SK-N-SH (cell line): ENCODE data around the gene HSFX4. TPM values are rescaled to one million over a fixed set of nuclear protein-coding genes. Genes with fewer than 3 reads are reported as not detected.
"Not testable (repeated sequence)": the region's sequence is repeated elsewhere in the genome, so short reads cannot be mapped to it uniquely, and the experiment has no call there.

Experiments
- CTCF ChIA-PET: fragments of 300-600, 350-600 bp; formaldehyde crosslinking; extraction: SDS; loops from one replicate; lab custom pipeline; 2021; lab: Yijun Ruan, JAX
- POLR2A ChIA-PET: fragments of 350-600 bp; sonication (Branson Sonifier 250); formaldehyde crosslinking; extraction: SDS; loops from one replicate; lab custom pipeline; 2020; ENCODE audit warnings: antibody characterized with exemption, inconsistent platforms; lab: Yijun Ruan, JAX
- DNase-seq: peaks from one replicate; pipeline ENCODE4 v3.0.0; 2012
- H2AFZ ChIP-seq: fragments of 200-600 bp; sonication (generic); 2 replicates; pipeline ENCODE4 v1.8.1; 2016; ENCODE audit warnings: antibody characterized with exemption, mild to moderate bottlenecking, low read depth
- H3F3A ChIP-seq: fragments of 200-600 bp; sonication (generic); replicated peaks from 2 replicates; pipeline ENCODE3; 2016; ENCODE audit warnings: antibody characterized with exemption, mild to moderate bottlenecking; ENCODE audit not compliant: insufficient read depth
- H3K27ac ChIP-seq, 2 experiments: fragments of 200-500 bp in 1 of 2; fragments of 200-600 bp in 1 of 2; sonication (Bioruptor generic) in 1 of 2; sonication (generic), shearing (Covaris generic) in 1 of 2; 2 replicates each; pipeline versions ENCODE4 v1.5.1 to v1.6.1; 2014 to 2016; ENCODE audit warnings: low read depth in 2 of 2, inconsistent platforms in 1 of 2, low read length in 1 of 2, mild to moderate bottlenecking in 1 of 2, mixed read lengths in 1 of 2
- H3K27me3 ChIP-seq: fragments of 200-600 bp; sonication (generic), shearing (Covaris generic); 2 replicates; pipeline ENCODE4 v1.6.1; 2016; ENCODE audit warnings: mixed run types; ENCODE audit not compliant: insufficient read depth
- H3K36me3 ChIP-seq, 2 experiments: fragments of 200-500 bp in 1 of 2; fragments of 200-600 bp in 1 of 2; sonication (Bioruptor generic) in 1 of 2; sonication (generic) in 1 of 2; replicated peaks in 1 of 2; 2 replicates each; pipeline versions ENCODE3 to v1.5.1; 2014 to 2016; ENCODE audit warnings: low read length in 1 of 2, mild to moderate bottlenecking in 1 of 2; ENCODE audit not compliant: insufficient read depth in 2 of 2, control insufficient read depth in 1 of 2
- H3K4me1 ChIP-seq, 2 experiments: fragments of 200-500 bp in 1 of 2; fragments of 200-600 bp in 1 of 2; sonication (Bioruptor generic) in 1 of 2; sonication (generic), shearing (Covaris generic) in 1 of 2; 2 replicates each; pipeline versions ENCODE4 v1.5.1 to v1.6.1; 2014 to 2016; ENCODE audit warnings: low read depth in 1 of 2, low read length in 1 of 2, mixed run types in 1 of 2; ENCODE audit not compliant: insufficient read depth in 2 of 2, control insufficient read depth in 1 of 2
- H3K4me2 ChIP-seq: fragments of 200-600 bp; sonication (generic), shearing (Covaris generic); 2 replicates; pipeline ENCODE4 v1.6.1; 2017; ENCODE audit warnings: mixed run types
- H3K4me3 ChIP-seq, 2 experiments: fragments of 200-500 bp in 1 of 2; fragments of 200-600 bp in 1 of 2; sonication (Bioruptor generic) in 1 of 2; sonication (generic), shearing (Covaris generic) in 1 of 2; 2 replicates each; pipeline versions ENCODE4 v1.5.1 to v1.8.1; 2014 to 2016; ENCODE audit warnings: low read depth in 2 of 2, inconsistent platforms in 1 of 2, low read length in 1 of 2, mild to moderate bottlenecking in 1 of 2, mixed read lengths in 1 of 2, moderate library complexity in 1 of 2
- H3K79me2 ChIP-seq: fragments of 200-600 bp; sonication (generic); 2 replicates; pipeline ENCODE4 v1.8.1; 2017; ENCODE audit warnings: mild to moderate bottlenecking; ENCODE audit not compliant: insufficient read depth
- H3K9ac ChIP-seq: fragments of 200-600 bp; sonication (generic); 2 replicates; pipeline ENCODE4 v1.6.1; 2017; ENCODE audit warnings: mixed run types
- H3K9me2 ChIP-seq: fragments of 200-600 bp; sonication (generic); 2 replicates; pipeline ENCODE4 v1.6.1; 2017; ENCODE audit warnings: mixed run types
- H3K9me3 ChIP-seq: fragments of 200-600 bp; sonication (generic); 2 replicates; pipeline ENCODE4 v1.6.1; 2017; ENCODE audit warnings: mixed run types, mild to moderate bottlenecking, moderate library complexity
- H4K20me1 ChIP-seq: fragments of 200-600 bp; sonication (generic); 2 replicates; pipeline ENCODE4 v1.6.1; 2017; ENCODE audit warnings: mild to moderate bottlenecking, mixed run types; ENCODE audit not compliant: insufficient read depth
- CHD2 ChIP-seq: fragments of 150-350 bp; IDR thresholded peaks from 2 replicates; pipeline ENCODE4 v1.6.1; 2018; ENCODE audit warnings: low read length; ENCODE audit not compliant: partially characterized antibody
- EP300 ChIP-seq, 2 experiments: IDR thresholded peaks; 2 replicates each; pipeline versions ENCODE4 v1.4.0 to v1.6.1; 2012; ENCODE audit warnings: borderline replicate concordance in 1 of 2, low read depth in 1 of 2, low read length in 1 of 2
- NFIC ChIP-seq: IDR thresholded peaks from 2 replicates; pipeline ENCODE4 v1.4.0; 2012; ENCODE audit warnings: borderline replicate concordance
- SIN3A ChIP-seq: IDR thresholded peaks from 2 replicates; pipeline ENCODE4 v1.6.1; 2012; ENCODE audit warnings: low read depth, mild to moderate bottlenecking, low read length, moderate library complexity, borderline replicate concordance
- SMC3 ChIP-seq: IDR thresholded peaks from 2 replicates; pipeline ENCODE4 v1.6.1; 2012; ENCODE audit warnings: low read depth, low read length, improper control_type of control experiment
- TCF12 ChIP-seq: IDR thresholded peaks from 2 replicates; pipeline ENCODE4 v1.4.0; 2012
- WGBS: methylation state at CpG from one replicate; pipeline ENCODE4 v1.1.6; 2017; ENCODE audit warnings: low lambda C conversion rate; 5-methylcytosine and 5-hydroxymethylcytosine counted together
- polyA plus RNA-seq, 3 experiments: library from polyadenylated mRNA; depleted of rRNA; stranded (reverse); fragments of >200 nt; gene quantifications; 2 replicates each; pipeline ENCODE4 v1.2.3, GENCODE V29; 2012
- TF ChIP-seq, protein P1 (sequence below): IDR thresholded peaks from 2 replicates; pipeline ENCODE4; 2012
- TF ChIP-seq, protein P2 (sequence below): fragments of 150-350 bp; IDR thresholded peaks from 2 replicates; pipeline ENCODE4 v1.6.1; 2017; ENCODE audit warnings: antibody characterized with exemption, low read length, low read depth, borderline replicate concordance
- TF ChIP-seq, protein P3 (sequence below): fragments of 150-350 bp; IDR thresholded peaks from 2 replicates; pipeline ENCODE4 v1.6.1; 2016; ENCODE audit warnings: mild to moderate bottlenecking, low read depth, low read length
- TF ChIP-seq, protein P4 (sequence below): fragments of 200-600 bp; sonication (generic); IDR thresholded peaks from 2 replicates; pipeline ENCODE4 v1.6.1; 2017; ENCODE audit warnings: antibody characterized with exemption, mild to moderate bottlenecking, moderate library complexity

The HSFX4 gene
- polyA plus RNA-seq, 1 of the 3 experiments (the other 2 are of a cell fraction), result not detected

DNA sequence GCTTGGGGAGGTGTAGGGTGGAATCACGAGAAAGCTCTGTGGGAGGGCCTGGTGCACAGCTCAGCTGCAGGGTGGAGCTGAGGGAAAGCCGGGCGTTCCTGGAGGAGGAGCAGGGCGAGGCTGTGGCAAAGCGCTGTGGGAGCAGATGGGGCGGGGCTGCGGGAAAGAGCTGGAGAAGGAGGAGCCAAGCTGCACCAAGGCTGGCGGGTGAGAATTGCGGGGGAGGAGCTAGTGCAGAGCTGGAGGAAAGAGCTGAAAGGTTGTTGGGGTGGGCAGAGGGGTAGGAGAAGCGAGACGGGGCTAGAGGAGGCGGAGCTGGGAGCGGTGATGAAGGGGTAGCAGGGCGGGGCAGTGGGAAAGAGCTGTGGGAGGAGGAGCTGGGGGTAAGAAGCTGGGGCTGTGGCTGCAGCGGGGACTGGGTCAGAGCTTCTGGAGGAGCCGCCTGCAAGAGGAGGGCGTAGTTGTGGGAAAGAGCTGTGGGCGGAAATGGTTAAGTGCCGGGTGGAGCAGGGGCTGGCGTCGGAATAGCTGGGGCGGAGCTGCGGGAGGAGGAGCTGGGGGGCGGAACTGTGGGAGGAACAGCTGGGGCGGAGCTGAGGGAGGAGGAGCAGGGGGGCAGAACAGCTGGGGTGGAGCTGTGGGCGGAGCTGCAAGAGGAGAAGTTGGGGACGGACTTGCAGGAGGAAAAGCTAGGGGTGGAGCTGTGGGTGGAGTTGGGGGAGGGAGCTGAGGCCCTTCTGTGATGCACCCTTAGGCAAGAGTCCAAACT lies 10.7 kb downstream of the HSFX4 start (continued):
- TF ChIP-seq, protein P1, sequence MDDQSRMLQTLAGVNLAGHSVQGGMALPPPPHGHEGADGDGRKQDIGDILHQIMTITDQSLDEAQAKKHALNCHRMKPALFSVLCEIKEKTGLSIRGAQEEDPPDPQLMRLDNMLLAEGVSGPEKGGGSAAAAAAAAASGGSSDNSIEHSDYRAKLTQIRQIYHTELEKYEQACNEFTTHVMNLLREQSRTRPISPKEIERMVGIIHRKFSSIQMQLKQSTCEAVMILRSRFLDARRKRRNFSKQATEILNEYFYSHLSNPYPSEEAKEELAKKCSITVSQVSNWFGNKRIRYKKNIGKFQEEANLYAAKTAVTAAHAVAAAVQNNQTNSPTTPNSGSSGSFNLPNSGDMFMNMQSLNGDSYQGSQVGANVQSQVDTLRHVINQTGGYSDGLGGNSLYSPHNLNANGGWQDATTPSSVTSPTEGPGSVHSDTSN, result peak; percentile 54
- peak; percentile 49 for TF ChIP-seq CHD2
- TF ChIP-seq TCF12, result no peak
- TF ChIP-seq, protein P2, sequence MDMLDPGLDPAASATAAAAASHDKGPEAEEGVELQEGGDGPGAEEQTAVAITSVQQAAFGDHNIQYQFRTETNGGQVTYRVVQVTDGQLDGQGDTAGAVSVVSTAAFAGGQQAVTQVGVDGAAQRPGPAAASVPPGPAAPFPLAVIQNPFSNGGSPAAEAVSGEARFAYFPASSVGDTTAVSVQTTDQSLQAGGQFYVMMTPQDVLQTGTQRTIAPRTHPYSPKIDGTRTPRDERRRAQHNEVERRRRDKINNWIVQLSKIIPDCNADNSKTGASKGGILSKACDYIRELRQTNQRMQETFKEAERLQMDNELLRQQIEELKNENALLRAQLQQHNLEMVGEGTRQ, result no peak
- TF ChIP-seq, protein P3, sequence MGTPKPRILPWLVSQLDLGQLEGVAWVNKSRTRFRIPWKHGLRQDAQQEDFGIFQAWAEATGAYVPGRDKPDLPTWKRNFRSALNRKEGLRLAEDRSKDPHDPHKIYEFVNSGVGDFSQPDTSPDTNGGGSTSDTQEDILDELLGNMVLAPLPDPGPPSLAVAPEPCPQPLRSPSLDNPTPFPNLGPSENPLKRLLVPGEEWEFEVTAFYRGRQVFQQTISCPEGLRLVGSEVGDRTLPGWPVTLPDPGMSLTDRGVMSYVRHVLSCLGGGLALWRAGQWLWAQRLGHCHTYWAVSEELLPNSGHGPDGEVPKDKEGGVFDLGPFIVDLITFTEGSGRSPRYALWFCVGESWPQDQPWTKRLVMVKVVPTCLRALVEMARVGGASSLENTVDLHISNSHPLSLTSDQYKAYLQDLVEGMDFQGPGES, result no peak
- TF ChIP-seq, protein P4, sequence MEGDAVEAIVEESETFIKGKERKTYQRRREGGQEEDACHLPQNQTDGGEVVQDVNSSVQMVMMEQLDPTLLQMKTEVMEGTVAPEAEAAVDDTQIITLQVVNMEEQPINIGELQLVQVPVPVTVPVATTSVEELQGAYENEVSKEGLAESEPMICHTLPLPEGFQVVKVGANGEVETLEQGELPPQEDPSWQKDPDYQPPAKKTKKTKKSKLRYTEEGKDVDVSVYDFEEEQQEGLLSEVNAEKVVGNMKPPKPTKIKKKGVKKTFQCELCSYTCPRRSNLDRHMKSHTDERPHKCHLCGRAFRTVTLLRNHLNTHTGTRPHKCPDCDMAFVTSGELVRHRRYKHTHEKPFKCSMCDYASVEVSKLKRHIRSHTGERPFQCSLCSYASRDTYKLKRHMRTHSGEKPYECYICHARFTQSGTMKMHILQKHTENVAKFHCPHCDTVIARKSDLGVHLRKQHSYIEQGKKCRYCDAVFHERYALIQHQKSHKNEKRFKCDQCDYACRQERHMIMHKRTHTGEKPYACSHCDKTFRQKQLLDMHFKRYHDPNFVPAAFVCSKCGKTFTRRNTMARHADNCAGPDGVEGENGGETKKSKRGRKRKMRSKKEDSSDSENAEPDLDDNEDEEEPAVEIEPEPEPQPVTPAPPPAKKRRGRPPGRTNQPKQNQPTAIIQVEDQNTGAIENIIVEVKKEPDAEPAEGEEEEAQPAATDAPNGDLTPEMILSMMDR, result no peak
- peak; percentile 11 to 50; a peak in 2 of 4 replicates for TF ChIP-seq EP300 (IDR thresholded peaks at IDR 0.05; ENCODE audit: borderline replicate concordance in 1 of 2, low read depth in 1 of 2, low read length in 1 of 2)
- no peak for TF ChIP-seq NFIC
- TF ChIP-seq SMC3, result no peak
- TF ChIP-seq SIN3A, result peak; percentile 5; the same call in 1 of the 2 replicates

DNA sequence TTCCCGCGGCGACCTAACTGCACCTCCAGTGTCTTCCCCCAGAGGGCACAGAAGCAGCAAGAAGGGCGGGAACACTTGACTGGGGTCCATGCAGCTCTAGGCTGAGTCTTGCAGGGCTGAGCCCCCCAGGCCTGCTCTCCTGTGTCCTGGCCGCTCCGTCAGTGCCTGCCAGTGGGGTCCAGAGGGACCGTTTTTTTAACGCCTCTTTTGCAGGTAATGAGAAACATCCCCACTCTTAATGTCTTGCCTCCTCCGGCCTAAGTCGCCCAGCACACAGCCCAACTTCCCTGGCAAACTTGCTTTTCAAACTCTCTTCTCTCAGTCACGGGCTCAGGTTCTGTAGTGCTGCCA lies 11.3 kb downstream of the HSFX4 start:
- CTCF ChIA-PET, H3K27ac ChIP-seq, DNase-seq, H3K4me1 ChIP-seq, H2AFZ ChIP-seq, H3F3A ChIP-seq: not testable (repeated sequence)
- H3K4me3 ChIP-seq, result peak overlapping the region in 1 of 2 experiments; percentile 25; a peak in 2 of 4 replicates
- 8% methylated on average over 2 of the region's 11 CpGs for WGBS
- POLR2A ChIA-PET, result interaction anchor here (0.6 to 1.8 kb wide), 2 partner anchors 9 to 420 kb away, joined by 3 to 8 read pairs; no protein-coding TSS in a partner anchor
- TF ChIP-seq, protein P4, result peak; percentile 54
- TF ChIP-seq SMC3 (peak; percentile 26; the same call in 1 of the 2 replicates), NFIC (0 out of 2 replicates have a peak, but pooled peaks have one; percentile 10)
- TF ChIP-seq, all 33 proteins: peak for 3; not testable (repeated sequence) for 30
- not testable (repeated sequence) for H4K20me1 ChIP-seq, H3K9ac ChIP-seq, H3K79me2 ChIP-seq, H3K27me3 ChIP-seq, H3K36me3 ChIP-seq, H3K9me3 ChIP-seq, H3K4me2 ChIP-seq, H3K9me2 ChIP-seq

DNA sequence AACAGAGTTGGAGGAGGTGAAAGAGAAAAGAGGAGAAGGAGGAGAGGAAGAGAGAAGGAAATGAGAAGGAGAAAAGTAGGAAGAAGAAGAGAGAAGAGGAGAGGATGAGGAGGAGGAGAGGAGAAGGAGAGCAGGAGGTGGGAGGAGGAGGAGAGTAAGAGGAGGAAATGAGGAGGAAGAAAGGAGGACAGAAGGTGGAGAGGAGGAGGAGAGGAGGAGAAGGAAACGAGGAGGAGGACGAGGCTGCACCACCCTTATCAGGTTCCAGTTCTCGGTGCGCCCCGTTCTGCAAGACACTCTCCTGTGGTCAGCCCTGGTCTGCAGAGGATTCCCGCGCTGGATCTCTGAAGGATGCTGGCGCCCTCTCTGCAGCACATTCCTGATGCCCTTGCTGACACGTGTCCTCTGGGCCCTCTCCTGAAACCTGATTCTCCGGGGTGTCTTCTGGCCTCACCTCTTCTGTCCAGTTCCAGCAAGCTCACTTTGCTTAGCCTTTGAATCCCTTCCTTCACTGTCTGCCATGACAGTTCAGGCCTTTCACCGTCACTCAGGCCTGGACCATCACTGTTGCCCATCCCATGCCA lies 15.8 kb downstream of the HSFX4 start:
- H3F3A ChIP-seq, H4K20me1 ChIP-seq, H3K27me3 ChIP-seq, H3K27ac ChIP-seq, H3K4me3 ChIP-seq, H3K79me2 ChIP-seq, H3K9me2 ChIP-seq, H3K4me1 ChIP-seq, CTCF ChIA-PET, H3K9me3 ChIP-seq, POLR2A ChIA-PET, H2AFZ ChIP-seq, H3K36me3 ChIP-seq, DNase-seq, H3K4me2 ChIP-seq, H3K9ac ChIP-seq: not testable (repeated sequence)
- 58% methylated on average over 11 of the region's 11 CpGs for WGBS
